Mesenchymal stem cell (in vitro differentiated cells and primary cell): ENCODE results near the gene CAPN1.
"Not testable (repeated sequence)": the region's sequence is repeated elsewhere in the genome, so short reads cannot be mapped to it uniquely, and the experiment has no call there.

ENCODE experiments used
- DNase-seq: peaks from one replicate; pipeline ENCODE4 v3.0.0-alpha.2; 2013
- H2AFZ ChIP-seq: one replicate; pipeline ENCODE4 v1.6.1; 2013; ENCODE audit warnings: low read depth, mild to moderate bottlenecking, control low read depth, inconsistent platforms, low read length, moderate library complexity
- H2AK5ac ChIP-seq: 2 replicates; pipeline ENCODE4 v1.6.1; 2013; ENCODE audit warnings: low read length, moderate library complexity, mild to moderate bottlenecking, inconsistent platforms; ENCODE audit not compliant: severe bottlenecking
- H2BK120ac ChIP-seq: one replicate; pipeline ENCODE4 v1.6.1; 2013; ENCODE audit warnings: low read depth, mild to moderate bottlenecking, inconsistent platforms, low read length, moderate library complexity
- H2BK12ac ChIP-seq, 2 experiments: one replicate each; pipeline ENCODE4 v1.6.1; 2013; ENCODE audit warnings: inconsistent platforms in 2 of 2, low read length in 2 of 2, mild to moderate bottlenecking in 2 of 2, moderate library complexity in 2 of 2, control low read depth in 1 of 2
- H2BK15ac ChIP-seq: one replicate; pipeline ENCODE4 v1.6.1; 2013; ENCODE audit warnings: mild to moderate bottlenecking, low read depth, inconsistent platforms; ENCODE audit not compliant: poor library complexity, severe bottlenecking
- H2BK5ac ChIP-seq: 2 replicates; pipeline ENCODE4 v1.6.1; 2013; ENCODE audit warnings: low read depth, mild to moderate bottlenecking, low read length, control low read depth, inconsistent platforms; ENCODE audit not compliant: poor library complexity, severe bottlenecking
- H3K14ac ChIP-seq, 2 experiments: one replicate each; pipeline ENCODE4 v1.6.1; 2013; ENCODE audit warnings: inconsistent platforms in 2 of 2, low read length in 2 of 2, control low read depth in 1 of 2, mild to moderate bottlenecking in 1 of 2, moderate library complexity in 1 of 2
- H3K18ac ChIP-seq, 2 experiments: one replicate each; pipeline ENCODE4 v1.6.1; 2013; ENCODE audit warnings: inconsistent platforms in 2 of 2, low read length in 2 of 2, control low read depth in 1 of 2, low read depth in 1 of 2, mild to moderate bottlenecking in 1 of 2
- H3K23ac ChIP-seq, 2 experiments: one replicate each; pipeline ENCODE4 v1.6.1; 2013; ENCODE audit warnings: inconsistent platforms in 2 of 2, low read length in 2 of 2, mild to moderate bottlenecking in 2 of 2, moderate library complexity in 2 of 2, control low read depth in 1 of 2
- H3K27ac ChIP-seq: 2 replicates; pipeline ENCODE4 v1.5.1; 2013; ENCODE audit warnings: mild to moderate bottlenecking, moderate library complexity, low read length, control low read depth, inconsistent platforms; ENCODE audit not compliant: poor library complexity, severe bottlenecking
- H3K27me3 ChIP-seq, 2 experiments: 2 replicates each; pipeline versions ENCODE4 v1.6.1 to v1.7.0; 2013; ENCODE audit warnings: low read length in 2 of 2, mild to moderate bottlenecking in 2 of 2, moderate library complexity in 2 of 2, control low read depth in 1 of 2, inconsistent platforms in 1 of 2; ENCODE audit not compliant: control insufficient read depth in 1 of 2, insufficient read depth in 1 of 2
- H3K36me3 ChIP-seq, 2 experiments: 2 replicates each; pipeline versions ENCODE4 v1.6.1 to v1.7.0; 2013; ENCODE audit warnings: low read length in 2 of 2, control low read depth in 1 of 2, inconsistent platforms in 1 of 2, low read depth in 1 of 2, mild to moderate bottlenecking in 1 of 2; ENCODE audit not compliant: insufficient read depth in 2 of 2, control insufficient read depth in 1 of 2
- H3K4ac ChIP-seq, 2 experiments: one replicate each; pipeline ENCODE4 v1.6.1; 2013; ENCODE audit warnings: inconsistent platforms in 2 of 2, low read length in 2 of 2, mild to moderate bottlenecking in 2 of 2, moderate library complexity in 2 of 2, control low read depth in 1 of 2, low read depth in 1 of 2
- H3K4me1 ChIP-seq: 2 replicates; pipeline ENCODE4 v1.6.1; 2013; ENCODE audit warnings: low read depth, low read length, control low read depth; ENCODE audit not compliant: control insufficient read depth, insufficient read depth
- H3K4me2 ChIP-seq: 2 replicates; pipeline ENCODE4 v1.6.1; 2013; ENCODE audit warnings: low read length, mild to moderate bottlenecking, inconsistent platforms; ENCODE audit not compliant: poor library complexity, severe bottlenecking
- H3K4me3 ChIP-seq, 2 experiments: 2 replicates each; pipeline versions ENCODE4 v1.5.1 to v1.7.0; 2013; ENCODE audit warnings: low read length in 2 of 2, mild to moderate bottlenecking in 2 of 2, control low read depth in 1 of 2, low read depth in 1 of 2; ENCODE audit not compliant: insufficient read depth in 1 of 2
- H3K79me1 ChIP-seq: replicated peaks from 2 replicates; pipeline ENCODE4 v1.6.1; 2013; ENCODE audit warnings: mild to moderate bottlenecking, control low read depth, low read length, inconsistent platforms; ENCODE audit not compliant: poor library complexity, severe bottlenecking
- H3K9ac ChIP-seq: 2 replicates; pipeline ENCODE4 v1.7.0; 2013; ENCODE audit warnings: mild to moderate bottlenecking, low read length, moderate library complexity
- H3K9me3 ChIP-seq: 2 replicates; pipeline ENCODE4 v1.7.0; 2013; ENCODE audit warnings: mild to moderate bottlenecking, low read length; ENCODE audit not compliant: control insufficient read depth
- H4K8ac ChIP-seq: one replicate; pipeline ENCODE4 v1.6.1; 2013; ENCODE audit warnings: inconsistent platforms, mild to moderate bottlenecking, low read length, moderate library complexity
- H4K91ac ChIP-seq: one replicate; pipeline ENCODE4 v1.6.1; 2013; ENCODE audit warnings: mild to moderate bottlenecking, low read length, inconsistent platforms
- WGBS: methylation state at CpG from one replicate; pipeline ENCODE4 v1.1.7; 2013; ENCODE audit warnings: mixed read lengths; 5-methylcytosine and 5-hydroxymethylcytosine counted together

The CAPN1 gene

GRCh38 chr11:65174571-65175010, 7.1 kb upstream of the CAPN1 start:
- H3K27ac ChIP-seq, H3K4me1 ChIP-seq, H3K9ac ChIP-seq, H2AFZ ChIP-seq, H3K36me3 ChIP-seq, H4K91ac ChIP-seq, H3K4me3 ChIP-seq, H2BK120ac ChIP-seq, H3K4me2 ChIP-seq, H4K8ac ChIP-seq, H2BK5ac ChIP-seq, H3K79me1 ChIP-seq, H3K4ac ChIP-seq, H3K27me3 ChIP-seq, H3K23ac ChIP-seq, H2AK5ac ChIP-seq, H2BK15ac ChIP-seq, H3K9me3 ChIP-seq, H2BK12ac ChIP-seq, H3K14ac ChIP-seq: not testable (repeated sequence)
- DNase-seq: peak; percentile 77
- H3K18ac ChIP-seq: peak overlapping the region in 1 of 2 experiments; percentile 57
- WGBS: 55% methylated on average over 2 of the region's 2 CpGs

DNA sequence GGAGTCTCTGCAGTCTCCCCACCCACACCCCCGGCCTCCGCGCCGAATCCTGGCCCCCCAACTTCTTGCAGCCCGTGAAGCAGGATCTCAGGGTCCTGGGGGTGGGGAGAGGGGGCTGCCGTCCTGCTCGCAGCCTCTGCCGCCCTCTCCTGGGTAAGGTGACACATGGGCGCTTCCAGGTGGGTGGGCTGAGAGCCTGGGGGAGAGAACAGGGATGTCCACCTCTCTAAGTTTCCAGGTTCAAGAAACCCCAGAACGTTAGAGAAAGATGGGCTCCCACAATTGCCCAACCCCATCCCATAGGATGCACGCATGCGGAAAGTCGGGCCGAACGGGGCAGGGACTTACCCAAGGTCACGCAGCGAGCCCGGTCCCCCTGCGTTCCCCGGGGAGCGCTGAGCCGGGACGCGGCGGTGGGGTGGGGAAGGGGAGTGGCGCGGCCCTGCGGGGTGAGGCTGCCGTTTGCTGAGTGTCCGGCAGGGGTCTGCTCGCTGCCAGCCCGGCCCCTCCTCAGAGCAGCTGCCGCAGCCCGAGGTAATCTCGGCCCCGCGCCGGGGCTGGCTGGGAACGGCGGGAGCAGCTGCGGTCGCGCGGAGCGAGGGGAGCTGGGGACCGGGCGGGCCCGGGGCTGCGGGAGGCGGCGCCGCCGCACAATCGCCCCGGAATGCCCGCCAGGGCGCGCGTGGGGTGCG, 705 bp upstream of the CAPN1 start:
- H2BK12ac ChIP-seq: no peak overlapping the region
- peak overlapping the region; percentile 65 to 84 for H3K4ac ChIP-seq
- H3K4me3 ChIP-seq: peak overlapping the region; percentile 84 to 90
- H2AK5ac ChIP-seq: no peak overlapping the region
- H4K91ac ChIP-seq: peak overlapping the region; percentile 59
- peak overlapping the region; percentile 3 for H2AFZ ChIP-seq
- no peaks in the 10 kb centered on the region for H3K27me3 ChIP-seq
- H3K23ac ChIP-seq: peak overlapping the region in 1 of 2 experiments; percentile 46
- peak overlapping the region; percentile 97 for H2BK15ac ChIP-seq
- H2BK5ac ChIP-seq: no peak overlapping the region
- peak overlapping the region; percentile 83 for H3K9ac ChIP-seq
- DNase-seq: peak; percentile 81
- peak overlapping the region; percentile 69 for H3K4me2 ChIP-seq
- H3K27ac ChIP-seq: no peak overlapping the region
- WGBS: under 1% methylated on average over 40 of the region's 60 CpGs
- peak overlapping the region; percentile 92 for H2BK120ac ChIP-seq
- H3K9me3 ChIP-seq: no peaks in the 10 kb centered on the region
- peaks cover 22% of the 10 kb centered on the region for H3K79me1 ChIP-seq
- H3K14ac ChIP-seq: peak overlapping the region; percentile 61 to 87
- H3K36me3 ChIP-seq: peaks cover 23 to 24% of the 10 kb centered on the region in 2 experiments
- H4K8ac ChIP-seq: peak overlapping the region; percentile 29
- peak overlapping the region; percentile 88 to 95 for H3K18ac ChIP-seq
- H3K4me1 ChIP-seq: peaks cover 24% of the 10 kb centered on the region

DNA sequence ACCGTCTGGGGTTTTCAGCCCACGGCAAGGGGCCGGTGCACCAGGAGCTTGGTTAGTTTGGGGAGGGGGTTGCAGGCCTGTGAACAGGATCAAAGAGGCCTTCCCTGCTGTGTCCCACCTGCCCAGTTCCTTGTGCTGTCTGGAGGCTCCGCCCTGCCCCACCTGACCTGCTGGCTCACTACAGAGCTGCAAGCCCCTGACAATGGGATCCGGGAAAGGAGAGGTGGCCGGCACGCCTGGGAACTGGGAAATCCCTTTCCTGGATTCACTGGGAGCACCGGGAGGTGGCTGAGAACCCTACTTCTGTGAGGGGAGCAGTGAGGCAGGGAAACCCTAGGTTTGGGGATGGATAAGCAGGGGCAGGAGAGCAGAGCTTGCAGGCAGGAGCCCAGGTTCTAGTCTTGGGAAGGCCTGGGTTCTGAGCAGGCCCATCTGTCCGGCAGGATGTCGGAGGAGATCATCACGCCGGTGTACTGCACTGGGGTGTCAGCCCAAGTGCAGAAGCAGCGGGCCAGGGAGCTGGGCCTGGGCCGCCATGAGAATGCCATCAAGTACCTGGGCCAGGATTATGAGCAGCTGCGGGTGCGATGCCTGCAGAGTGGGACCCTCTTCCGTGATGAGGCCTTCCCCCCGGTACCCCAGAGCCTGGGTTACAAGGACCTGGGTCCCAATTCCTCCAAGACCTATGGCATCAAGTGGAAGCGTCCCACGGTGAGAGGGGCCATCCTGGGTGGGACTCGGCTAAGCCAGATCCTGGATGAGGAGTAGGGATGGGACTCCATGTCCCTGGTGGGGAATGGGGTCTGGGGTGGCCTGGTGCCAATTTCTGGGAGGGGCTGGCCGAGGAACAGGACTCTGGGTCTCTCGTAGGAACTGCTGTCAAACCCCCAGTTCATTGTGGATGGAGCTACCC, 786 bp downstream of the CAPN1 start:
- Histone ChIP-seq H3K79me1 (peaks cover 34% of the 10 kb centered on the region), H2BK12ac (no peak overlapping the region), H2AFZ (no peak overlapping the region), H3K27ac (peak overlapping the region; percentile 47), H3K23ac (peak overlapping the region in 1 of 2 experiments; percentile 57), H3K9me3 (no peaks in the 10 kb centered on the region), H2BK120ac (peak overlapping the region; percentile 82), H3K4me1 (peaks cover 24% of the 10 kb centered on the region), H2BK5ac (no peak overlapping the region), H2BK15ac (peak overlapping the region; percentile 85), H3K4ac (peak overlapping the region; percentile 75 to 99), H2AK5ac (peak overlapping the region; percentile 35), H3K27me3 (no peaks in the 10 kb centered on the region), H3K4me3 (peak overlapping the region; percentile 84 to 94), H3K18ac (peak overlapping the region; percentile 84 to 90), H3K4me2 (peak overlapping the region; percentile 70), H4K91ac (peak overlapping the region; percentile 85), H3K9ac (peak overlapping the region; percentile 92), H3K36me3 (peaks cover 38 to 39% of the 10 kb centered on the region in 2 experiments), H3K14ac (peak overlapping the region in 1 of 2 experiments; percentile 95), H4K8ac (peak overlapping the region; percentile 66)
- peak; percentile 50 for DNase-seq
- 43% methylated on average over 23 of the region's 23 CpGs for WGBS
